Fibroblast of mammary gland (primary cell): ENCODE measurements around the gene DNAH11.

ENCODE experiments used
- DNase-seq: peaks from one replicate; pipeline ENCODE4 v3.0.0-alpha.2; 2010; ENCODE audit warnings: low read depth
- H3K4me3 ChIP-seq: 2 replicates; pipeline ENCODE4 v1.5.1; 2011; ENCODE audit warnings: low read depth, mild to moderate bottlenecking, low read length, moderate library complexity; ENCODE audit not compliant: control insufficient read depth
- TF ChIP-seq, protein P1 (sequence below): conservative IDR thresholded peaks from 2 replicates; pipeline ENCODE4 v1.5.1; 2011; ENCODE audit warnings: low read depth, low read length, inconsistent platforms; ENCODE audit not compliant: control insufficient read depth, insufficient read depth

The DNAH11 gene

DNA sequence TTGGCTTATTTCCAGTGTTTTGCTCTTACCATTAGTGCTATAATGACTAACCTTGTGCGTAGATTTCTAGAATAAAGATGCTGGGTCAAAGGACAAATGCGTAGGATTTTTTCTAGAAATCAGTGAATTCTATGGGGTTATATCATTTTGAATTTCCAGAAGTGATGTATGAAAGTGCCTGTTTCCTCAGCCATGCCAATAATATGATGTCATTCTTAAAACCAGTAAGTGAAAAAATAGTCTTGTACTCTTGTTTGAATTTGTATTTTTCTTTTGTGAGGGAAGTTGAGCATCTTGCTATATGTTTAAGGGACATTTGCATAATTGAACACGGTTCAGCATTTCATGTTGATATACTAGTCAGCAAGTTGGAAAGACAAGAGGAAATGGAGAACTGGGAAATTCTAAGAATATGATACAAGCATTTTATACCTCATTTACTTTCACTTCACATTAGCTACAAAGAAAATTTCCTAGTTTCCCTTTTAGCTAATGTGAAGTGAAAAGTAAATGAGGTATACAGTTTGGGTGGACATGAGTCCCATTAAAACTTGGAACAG, 3.8 kb upstream of the DNAH11 start:
- TF ChIP-seq, protein P1, sequence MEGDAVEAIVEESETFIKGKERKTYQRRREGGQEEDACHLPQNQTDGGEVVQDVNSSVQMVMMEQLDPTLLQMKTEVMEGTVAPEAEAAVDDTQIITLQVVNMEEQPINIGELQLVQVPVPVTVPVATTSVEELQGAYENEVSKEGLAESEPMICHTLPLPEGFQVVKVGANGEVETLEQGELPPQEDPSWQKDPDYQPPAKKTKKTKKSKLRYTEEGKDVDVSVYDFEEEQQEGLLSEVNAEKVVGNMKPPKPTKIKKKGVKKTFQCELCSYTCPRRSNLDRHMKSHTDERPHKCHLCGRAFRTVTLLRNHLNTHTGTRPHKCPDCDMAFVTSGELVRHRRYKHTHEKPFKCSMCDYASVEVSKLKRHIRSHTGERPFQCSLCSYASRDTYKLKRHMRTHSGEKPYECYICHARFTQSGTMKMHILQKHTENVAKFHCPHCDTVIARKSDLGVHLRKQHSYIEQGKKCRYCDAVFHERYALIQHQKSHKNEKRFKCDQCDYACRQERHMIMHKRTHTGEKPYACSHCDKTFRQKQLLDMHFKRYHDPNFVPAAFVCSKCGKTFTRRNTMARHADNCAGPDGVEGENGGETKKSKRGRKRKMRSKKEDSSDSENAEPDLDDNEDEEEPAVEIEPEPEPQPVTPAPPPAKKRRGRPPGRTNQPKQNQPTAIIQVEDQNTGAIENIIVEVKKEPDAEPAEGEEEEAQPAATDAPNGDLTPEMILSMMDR = no peak
- DNase-seq = no peak
- no peak overlapping the region for H3K4me3 ChIP-seq

DNA sequence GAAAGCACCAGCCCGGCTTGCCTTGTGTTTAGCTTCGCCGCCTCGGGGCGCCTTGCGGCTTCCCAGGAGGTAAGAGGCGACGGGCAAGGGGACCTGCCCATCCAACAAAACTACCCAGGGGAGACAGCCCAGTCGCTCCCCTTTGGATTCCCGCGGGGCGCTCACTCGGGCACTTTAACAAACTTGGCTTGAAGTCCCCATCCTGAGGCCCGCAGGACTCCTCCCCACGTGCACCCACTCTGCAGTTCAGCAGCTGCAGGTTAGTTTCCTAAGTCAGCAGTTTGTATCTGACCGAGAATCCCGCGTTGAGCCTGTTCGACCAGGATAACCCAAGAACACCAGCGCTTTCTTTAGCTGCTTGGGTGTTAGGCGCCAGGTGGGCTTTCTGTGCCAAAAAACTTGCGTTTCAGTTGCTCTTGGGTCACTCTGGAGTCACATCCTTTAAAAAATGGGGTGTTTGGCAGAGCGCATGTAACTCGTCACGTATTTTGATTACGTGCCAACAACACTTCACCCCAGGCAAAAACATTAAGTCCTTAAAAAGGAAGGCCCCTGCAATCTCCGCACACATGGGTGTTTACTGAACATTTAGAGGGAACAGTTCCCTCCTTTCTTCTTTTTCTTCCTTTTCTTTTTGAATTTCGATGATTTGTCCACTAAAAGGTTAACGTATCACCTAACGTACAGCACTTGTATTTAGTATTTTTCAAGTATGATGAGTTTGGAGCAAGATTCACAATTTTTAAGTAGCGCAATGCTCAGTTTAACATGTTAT, 876 bp downstream of the DNAH11 start:
- peak; percentile 6 for DNase-seq
- no peak overlapping the region for H3K4me3 ChIP-seq

DNA sequence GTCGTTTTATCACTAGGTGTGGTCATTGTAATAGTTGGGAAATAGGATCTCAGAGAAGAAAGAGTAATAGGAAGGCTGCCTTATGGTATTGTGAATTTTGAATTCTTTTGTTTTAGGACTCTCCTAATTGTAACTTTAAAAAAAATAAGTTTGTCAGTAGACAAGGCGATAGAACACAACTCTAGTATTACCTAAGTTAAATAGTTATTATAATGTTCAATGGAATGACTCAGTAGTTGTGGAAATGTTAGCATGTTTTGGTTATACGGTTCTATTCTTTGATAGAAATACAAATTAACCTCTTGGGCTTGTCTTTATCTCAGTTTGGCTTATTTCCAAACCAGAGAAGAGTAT, 1.4 kb downstream of the DNAH11 start:
- H3K4me3 ChIP-seq = no peak overlapping the region
- TF ChIP-seq, protein P1 = no peak
- DNase-seq = no peak

More for the DNA sequence above, 876 bp downstream of the DNAH11 start:
- TF ChIP-seq, protein P1 = no peak

DNA sequence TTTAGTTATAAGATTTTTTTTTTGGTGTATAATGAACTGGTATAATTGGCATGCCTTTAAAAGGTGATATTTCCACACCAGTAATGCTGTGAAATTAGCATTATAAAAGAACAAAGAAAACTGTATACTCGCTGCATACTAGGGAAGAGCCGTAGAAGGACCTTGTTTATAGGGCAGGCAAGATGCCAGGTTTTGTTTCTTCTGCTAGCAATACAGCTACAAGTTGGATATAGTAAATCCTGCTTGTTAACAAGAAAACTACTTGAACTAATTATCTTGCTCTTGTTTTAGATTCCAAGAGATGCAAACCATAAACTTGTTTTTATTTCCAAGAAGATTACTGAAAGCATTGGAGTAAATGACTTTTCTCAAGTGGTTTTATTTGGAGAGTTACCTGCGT, 1.9 kb downstream of the DNAH11 start:
- H3K4me3 ChIP-seq = no peak overlapping the region
- no peak for DNase-seq
- TF ChIP-seq, protein P1 = no peak

DNA sequence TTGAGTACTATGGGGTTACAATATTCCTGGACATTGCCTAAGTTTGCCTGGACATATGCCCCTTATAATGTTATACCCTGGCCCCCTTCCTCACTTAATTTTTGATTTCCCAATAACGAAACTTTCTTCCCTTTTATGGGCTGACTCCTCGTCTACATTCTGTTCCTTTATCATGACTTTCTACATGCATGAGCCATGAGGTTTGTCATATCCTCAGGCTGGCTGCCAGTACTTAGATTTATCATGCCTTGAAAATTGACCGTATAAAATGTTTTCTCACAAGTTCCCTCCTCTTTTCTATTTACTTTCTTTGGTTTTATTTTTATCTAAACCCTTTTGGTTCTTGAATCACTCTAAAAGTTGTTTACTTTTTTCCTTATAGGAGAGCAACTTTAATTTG, 4.7 kb downstream of the DNAH11 start:
- H3K4me3 ChIP-seq = no peak overlapping the region
- DNase-seq = no peak
- TF ChIP-seq, protein P1 = no peak

DNA sequence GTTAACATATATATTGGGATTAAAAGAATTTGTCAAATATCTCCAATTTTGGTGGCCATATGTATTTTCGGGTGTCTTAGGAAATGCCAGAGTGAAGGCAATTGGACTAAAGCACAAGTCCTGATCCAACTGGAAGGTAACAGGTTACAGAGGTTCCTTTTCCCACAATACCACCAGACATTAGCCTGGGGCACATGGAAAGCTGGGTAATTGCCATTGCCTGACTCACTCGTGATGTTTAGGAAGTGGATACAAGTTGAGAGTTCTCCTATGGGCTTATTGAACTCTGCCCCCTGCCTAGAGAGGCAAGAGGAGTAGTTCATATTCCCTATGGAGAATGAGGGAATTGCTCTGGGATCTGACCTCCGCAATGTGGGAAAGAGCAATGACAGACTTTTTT, 5.7 kb downstream of the DNAH11 start:
- H3K4me3 ChIP-seq = no peak overlapping the region
- TF ChIP-seq, protein P1 = no peak
- no peak for DNase-seq
